ENCODE results near the gene HDAC11.

DNA sequence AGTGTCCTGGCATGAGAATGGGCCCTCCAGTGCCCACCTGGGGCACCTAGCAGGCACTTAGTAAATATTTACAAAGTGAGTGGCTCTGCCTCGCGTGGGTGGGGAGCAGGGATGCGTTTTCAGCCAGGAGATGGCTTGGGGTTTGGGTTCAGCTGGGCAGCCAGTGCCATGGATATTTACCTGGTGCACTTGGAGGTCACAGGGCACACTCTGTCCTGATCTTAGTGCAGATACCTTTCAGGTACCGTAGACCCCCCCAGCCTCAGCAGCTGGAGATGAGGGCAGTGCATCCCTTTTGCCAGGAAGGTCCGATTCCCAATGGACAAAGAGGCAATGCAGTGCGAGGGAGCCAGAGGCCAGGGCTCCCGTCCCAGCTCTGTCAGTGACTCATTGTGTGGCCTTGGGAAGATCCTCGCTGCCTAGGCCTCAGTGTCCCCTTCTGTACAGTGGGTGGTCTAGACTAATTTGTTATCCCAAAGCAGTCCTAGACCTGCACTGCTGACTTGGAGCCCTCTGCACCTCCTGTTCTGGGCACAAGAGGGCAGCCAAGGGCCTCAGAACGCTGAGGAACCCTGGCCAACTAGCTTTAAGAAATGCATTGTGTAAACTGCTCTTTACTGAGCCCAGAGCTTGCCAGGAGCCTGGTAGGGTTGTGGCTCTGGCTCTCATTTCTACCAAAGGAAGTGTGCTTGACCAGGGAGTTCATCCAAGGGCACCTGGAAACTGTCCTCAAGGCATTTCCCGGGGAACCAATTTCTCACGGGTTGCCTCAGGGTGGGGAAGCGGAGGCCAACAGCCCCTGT is 16.0 kb downstream of the HDAC11 start:
- no peak for TF ChIP-seq POLR2A (IDR thresholded peaks at IDR 0.05; ENCODE audit: low read depth, low read length)
- TF ChIP-seq POLR2AphosphoS5 (IDR thresholded peaks at IDR 0.05; ENCODE audit: low read depth, low read length): no peak

Measured in GM12892 (cell line).